Measurements from ENCODE around the gene KRT17. TPM values are rescaled to one million over a fixed set of nuclear protein-coding genes. Genes with fewer than 3 reads are reported as not detected.

KRT17 gene
- total RNA-seq, 4 donors from 2014 or later = 1.5 TPM; not detected in 3

GRCh38 chr17:41593306-41593981 is 30.9 kb downstream of the KRT17 start:
- no peaks in the 10 kb centered on the region for H3K4me1 ChIP-seq
- no peaks in the 10 kb centered on the region for H3K9me3 ChIP-seq
- TF ChIP-seq EP300 (IDR thresholded peaks at IDR 0.05) (no peak), POLR2A (IDR thresholded peaks at IDR 0.05) (no peak)
- TF ChIP-seq, protein P1, sequence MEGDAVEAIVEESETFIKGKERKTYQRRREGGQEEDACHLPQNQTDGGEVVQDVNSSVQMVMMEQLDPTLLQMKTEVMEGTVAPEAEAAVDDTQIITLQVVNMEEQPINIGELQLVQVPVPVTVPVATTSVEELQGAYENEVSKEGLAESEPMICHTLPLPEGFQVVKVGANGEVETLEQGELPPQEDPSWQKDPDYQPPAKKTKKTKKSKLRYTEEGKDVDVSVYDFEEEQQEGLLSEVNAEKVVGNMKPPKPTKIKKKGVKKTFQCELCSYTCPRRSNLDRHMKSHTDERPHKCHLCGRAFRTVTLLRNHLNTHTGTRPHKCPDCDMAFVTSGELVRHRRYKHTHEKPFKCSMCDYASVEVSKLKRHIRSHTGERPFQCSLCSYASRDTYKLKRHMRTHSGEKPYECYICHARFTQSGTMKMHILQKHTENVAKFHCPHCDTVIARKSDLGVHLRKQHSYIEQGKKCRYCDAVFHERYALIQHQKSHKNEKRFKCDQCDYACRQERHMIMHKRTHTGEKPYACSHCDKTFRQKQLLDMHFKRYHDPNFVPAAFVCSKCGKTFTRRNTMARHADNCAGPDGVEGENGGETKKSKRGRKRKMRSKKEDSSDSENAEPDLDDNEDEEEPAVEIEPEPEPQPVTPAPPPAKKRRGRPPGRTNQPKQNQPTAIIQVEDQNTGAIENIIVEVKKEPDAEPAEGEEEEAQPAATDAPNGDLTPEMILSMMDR (IDR thresholded peaks at IDR 0.05) = no peak

DNA sequence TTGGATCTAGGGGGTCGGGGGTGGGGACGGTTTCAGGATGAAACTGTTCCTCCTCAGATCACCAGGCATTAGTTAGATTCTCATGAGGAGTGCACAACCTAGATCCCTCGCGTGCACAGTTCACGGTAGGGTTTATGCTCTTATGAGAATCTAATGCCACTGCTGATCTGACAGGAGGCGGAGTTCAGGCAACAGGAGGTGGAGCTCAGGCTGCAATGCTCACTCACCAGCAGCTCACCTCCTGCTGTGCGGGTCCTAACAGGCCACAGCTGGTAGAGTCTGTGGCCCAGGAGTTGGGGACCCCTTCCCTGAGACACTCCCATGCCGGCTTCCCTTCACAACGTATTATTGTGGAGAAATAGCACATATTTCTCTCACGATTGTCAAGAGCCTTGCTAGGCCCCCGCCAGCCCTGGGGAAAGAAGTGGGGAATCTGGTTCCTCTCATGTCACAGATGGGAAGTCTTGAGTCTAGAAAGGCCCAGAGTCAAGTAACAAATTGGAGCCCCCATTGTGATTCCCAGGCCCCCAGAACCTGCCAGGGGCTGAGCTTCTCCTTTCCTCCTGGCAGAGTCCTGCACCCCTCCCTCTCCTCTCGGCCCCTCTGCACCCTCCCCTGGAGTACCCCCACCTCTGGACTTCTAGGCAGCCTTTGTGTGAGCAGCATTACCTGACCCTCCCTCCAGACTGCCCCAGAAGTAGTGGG is 31.6 kb downstream of the KRT17 start:
- Histone ChIP-seq H3K9me3 (no peaks in the 10 kb centered on the region), H3K36me3 (no peaks in the 10 kb centered on the region), H3K27me3 (no peaks in the 10 kb centered on the region), H3K4me1 (no peaks in the 10 kb centered on the region), H3K4me3 (no peak overlapping the region), H3K27ac (no peak overlapping the region)
- 75 to 77% methylated on average over 10 to 12 of the region's 12 CpGs for WGBS, 2 donors
- TF ChIP-seq EP300 (IDR thresholded peaks at IDR 0.05) (no peak), POLR2A (IDR thresholded peaks at IDR 0.05) (no peak)
- TF ChIP-seq, protein P1 (IDR thresholded peaks at IDR 0.05) = no peak
- DNase-seq (ENCODE audit: low spot score in 2 of 2) = no peak

More at GRCh38 chr17:41593306-41593981, 30.9 kb downstream of the KRT17 start:
- no peak overlapping the region for H3K4me3 ChIP-seq
- DNase-seq (ENCODE audit: low spot score in 2 of 2) = no peak
- 66 to 67% methylated on average over 8 of the region's 8 CpGs for WGBS, 2 donors
- H3K27ac ChIP-seq = no peak overlapping the region
- no peaks in the 10 kb centered on the region for H3K36me3 ChIP-seq
- H3K27me3 ChIP-seq = no peaks in the 10 kb centered on the region

DNA sequence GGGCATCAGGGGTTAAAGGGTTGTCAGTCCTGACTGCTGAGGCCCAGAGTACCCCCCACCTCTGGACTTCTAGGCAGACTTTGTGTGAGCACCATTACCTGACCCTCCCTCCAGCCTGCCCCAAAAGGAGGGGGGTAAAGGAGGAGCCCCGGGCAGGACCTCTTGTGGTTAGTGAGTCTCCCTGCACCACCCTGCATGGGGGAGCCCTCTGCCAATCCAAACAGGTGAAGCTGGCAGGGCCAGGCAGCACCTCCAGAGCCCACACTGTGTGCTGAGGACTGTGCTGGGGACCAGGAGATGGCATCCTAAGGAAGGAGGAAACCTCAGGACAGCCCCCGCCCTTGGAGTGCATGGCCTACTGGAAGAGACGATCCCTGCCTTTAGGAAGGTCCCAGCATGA is 35.1 kb downstream of the KRT17 start:
- Histone ChIP-seq H3K27ac (no peak overlapping the region), H3K27me3 (no peaks in the 10 kb centered on the region), H3K36me3 (no peaks in the 10 kb centered on the region), H3K4me3 (no peak overlapping the region), H3K9me3 (no peaks in the 10 kb centered on the region), H3K4me1 (peaks cover 0 to 5% (median 0%) of the 10 kb centered on the region in 4 donors)
- no peak for DNase-seq (ENCODE audit: low spot score in 2 of 2)
- TF ChIP-seq EP300 (IDR thresholded peaks at IDR 0.05) (no peak), POLR2A (IDR thresholded peaks at IDR 0.05) (no peak)
- TF ChIP-seq, protein P1 (IDR thresholded peaks at IDR 0.05) = no peak
- WGBS, 2 donors = 67 to 70% methylated on average over 3 of the region's 3 CpGs

- WGBS, 2 donors = 48 to 61% methylated on average over 4 to 6 of the region's 8 CpGs
- Histone ChIP-seq H3K27me3 (no peaks in the 10 kb centered on the region), H3K4me1 (peaks cover 0 to 8% (median 0%) of the 10 kb centered on the region in 4 donors), H3K27ac (no peak overlapping the region), H3K4me3 (no peak overlapping the region), H3K36me3 (no peaks in the 10 kb centered on the region), H3K9me3 (no peaks in the 10 kb centered on the region)
- DNase-seq (ENCODE audit: low spot score in 2 of 2) = no peak
- TF ChIP-seq POLR2A (IDR thresholded peaks at IDR 0.05) = no peak
- TF ChIP-seq, protein P1 (IDR thresholded peaks at IDR 0.05) = no peak
- TF ChIP-seq EP300 (IDR thresholded peaks at IDR 0.05) = no peak
These were observed 36.1 kb downstream of the KRT17 start for GRCh38 chr17:41588126-41588810.
